HG03103 (cell line): ENCODE measurements around the gene ARMC10.
"Not testable (repeated sequence)": the region's sequence is repeated elsewhere in the genome, so short reads cannot be mapped to it uniquely, and the experiment has no call there.

Source experiments
- ATAC-seq: cut with Tn5 transposase; IDR thresholded peaks from one replicate; pipeline ENCODE4 v1.9.1; 2021; ENCODE audit warnings: low read depth; ENCODE audit not compliant: unreplicated experiment

The ARMC10 gene

DNA sequence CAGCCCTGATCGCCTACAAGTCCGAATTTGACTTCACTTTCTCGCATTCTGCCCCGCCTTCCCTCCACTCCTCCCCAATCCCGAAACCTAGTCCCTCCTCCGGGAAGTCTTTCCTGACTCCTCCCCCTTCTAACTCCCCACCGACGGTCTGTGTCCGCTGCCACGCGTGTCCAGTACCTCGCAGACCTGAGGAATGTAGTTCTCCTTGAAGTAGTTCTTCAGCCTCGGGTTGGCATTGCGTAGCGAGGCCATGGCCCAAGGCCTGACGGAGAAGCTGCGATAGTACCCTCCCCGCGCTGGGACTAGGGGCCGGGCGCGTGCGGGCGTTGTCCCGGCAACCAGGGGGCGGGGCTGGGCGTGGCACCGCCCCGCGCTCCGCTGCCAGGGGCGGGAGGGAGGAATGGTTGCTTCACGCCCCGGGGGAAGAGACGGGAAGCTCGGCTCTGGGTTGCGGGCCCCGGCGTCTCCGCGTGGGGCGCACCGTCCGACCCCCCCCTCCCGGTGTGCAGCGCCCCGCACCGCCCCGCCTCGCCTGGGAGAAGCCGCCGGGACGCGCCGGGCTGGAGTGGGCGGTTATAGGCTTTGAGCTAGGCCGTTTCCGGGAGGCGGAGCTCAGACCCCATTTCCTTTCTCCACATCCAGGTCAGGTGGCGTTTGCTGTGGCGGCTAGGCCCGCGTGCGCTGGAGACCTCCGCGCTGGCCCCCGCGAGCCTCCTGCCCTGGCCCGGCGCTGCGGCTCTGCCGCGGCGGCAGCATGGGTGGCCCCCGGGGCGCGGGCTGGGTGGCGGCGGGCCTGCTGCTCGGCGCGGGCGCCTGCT lies at the start of gene ARMC10, which contains the start of gene FBXL13:
TSS of gene ARMC10 (plus strand) at position 622 of the 818 bp plus-strand sequence. CDS start at position 755, 133 bp downstream.
TSS of gene FBXL13 (minus strand) at position 278 of the 818 bp plus-strand sequence.
- ATAC-seq = peak; percentile 88

DNA sequence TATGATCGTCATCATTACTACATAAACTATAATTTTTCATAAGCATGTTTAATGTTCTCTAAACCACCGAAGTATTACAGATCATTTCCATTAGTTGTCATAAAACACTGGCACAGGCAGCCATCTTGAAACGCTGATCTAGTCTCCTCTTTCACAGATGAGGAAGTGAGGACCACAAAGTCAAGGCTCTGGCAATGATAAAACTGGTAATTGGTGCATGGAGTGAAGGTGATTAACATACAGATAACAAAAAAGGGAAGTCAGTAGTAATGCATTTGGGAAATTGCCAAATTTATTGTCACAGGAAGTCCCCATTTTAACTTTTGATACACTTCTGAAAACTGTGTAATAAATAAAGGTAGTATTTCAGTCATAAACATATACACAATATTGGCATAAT lies 49.6 kb upstream of the ARMC10 start:
- no peak for ATAC-seq

DNA sequence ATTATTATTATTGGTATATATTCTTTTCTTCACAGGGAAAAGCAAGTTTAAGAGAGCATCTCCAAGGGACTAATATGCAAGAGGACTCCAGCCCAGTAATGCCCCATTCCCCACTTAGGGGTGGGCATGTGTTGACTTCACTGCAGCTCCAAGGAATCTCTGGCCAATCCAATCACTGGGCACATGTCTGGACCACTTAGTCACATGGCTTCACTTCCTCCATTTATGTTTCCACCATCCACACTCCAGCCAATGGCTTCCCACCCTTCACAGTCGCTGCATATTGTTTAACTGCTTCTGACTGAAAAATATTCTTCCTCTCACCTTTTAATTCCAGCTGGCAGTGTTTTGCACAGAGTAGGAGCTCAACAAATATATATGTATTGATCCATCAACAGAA lies 43.9 kb upstream of the ARMC10 start:
- no peak for ATAC-seq

DNA sequence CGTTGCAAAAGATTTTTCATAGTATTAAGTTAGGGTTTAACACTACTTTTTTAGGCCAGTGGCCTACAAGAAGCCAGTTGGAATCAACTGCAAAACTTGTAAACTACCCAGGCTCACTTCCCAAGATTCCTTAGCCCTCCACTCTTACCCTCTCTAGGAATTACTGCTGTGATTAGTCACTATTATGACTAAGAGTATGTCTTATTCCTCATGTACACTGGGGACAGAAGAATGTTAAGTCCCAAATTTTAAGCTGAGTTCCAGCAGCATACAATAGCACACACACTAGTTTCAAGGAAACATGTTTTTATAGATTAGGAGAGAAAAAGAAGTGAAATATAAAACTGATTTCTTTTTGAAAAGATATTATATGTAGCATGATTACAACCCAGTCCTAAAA lies 43.2 kb upstream of the ARMC10 start:
- no peak for ATAC-seq

GRCh38 chr7:103034318-103034717 lies 40.6 kb upstream of the ARMC10 start:
- ATAC-seq = not testable (repeated sequence)

DNA sequence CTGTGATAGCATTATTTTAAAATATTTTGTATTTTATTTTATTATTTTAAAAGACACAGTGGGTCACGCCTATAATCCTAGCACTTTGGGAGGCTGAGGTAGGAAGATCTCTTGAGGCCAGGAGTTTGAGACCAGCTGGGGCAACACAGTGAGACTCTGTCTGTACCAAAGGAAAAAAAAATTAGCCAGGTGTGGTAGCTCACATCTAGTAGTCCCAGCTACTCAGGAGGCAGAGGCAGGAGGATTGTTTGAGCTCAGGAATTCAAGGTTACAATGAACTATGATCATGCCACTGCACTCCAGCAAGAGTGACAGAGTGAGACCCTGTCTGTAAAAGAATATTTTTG lies 37.5 kb upstream of the ARMC10 start:
- no peak for ATAC-seq

DNA sequence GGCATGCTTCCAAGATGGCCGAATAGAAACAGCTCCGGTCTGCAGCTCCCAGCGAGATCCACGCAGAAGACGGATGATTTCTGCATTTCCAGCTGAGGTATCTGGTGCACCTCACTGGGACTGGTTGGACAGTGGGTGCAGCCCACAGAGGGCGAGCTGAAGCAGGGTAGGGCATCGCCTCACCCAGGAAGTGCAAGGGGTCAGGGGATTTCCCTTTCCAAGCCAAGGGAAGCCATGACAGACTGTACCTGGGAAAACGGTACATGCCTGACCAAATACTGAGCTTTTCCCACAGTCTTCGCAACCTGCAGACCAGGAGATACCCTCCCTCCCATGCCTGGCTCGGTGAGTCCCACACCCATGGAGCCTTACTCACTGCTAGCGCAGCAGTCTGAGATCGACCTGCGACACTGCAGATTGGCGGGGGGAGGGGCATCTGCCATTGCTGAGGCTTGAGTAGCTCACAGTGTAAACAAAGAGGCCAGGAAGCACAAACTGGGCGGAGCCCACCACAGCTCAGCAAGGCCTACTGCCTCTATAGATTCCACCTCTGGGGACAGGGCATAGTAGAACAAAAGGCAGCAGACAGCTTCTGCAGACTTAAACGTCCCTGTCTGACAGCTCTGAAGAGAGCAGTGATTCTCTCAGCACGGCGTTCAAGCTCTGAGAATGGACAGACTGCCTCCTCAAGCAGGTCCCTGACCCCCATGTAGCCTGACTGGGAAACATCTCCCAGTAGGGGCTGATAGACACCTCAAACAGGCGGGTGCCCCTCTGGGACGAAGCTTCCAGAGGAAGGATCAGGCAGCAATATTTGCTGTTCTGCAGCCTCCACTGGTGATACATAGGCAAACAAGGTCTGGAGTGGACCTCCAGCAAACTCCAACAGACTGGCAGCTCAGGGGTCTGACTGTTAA lies 36.9 kb upstream of the ARMC10 start:
- not testable (repeated sequence) for ATAC-seq

DNA sequence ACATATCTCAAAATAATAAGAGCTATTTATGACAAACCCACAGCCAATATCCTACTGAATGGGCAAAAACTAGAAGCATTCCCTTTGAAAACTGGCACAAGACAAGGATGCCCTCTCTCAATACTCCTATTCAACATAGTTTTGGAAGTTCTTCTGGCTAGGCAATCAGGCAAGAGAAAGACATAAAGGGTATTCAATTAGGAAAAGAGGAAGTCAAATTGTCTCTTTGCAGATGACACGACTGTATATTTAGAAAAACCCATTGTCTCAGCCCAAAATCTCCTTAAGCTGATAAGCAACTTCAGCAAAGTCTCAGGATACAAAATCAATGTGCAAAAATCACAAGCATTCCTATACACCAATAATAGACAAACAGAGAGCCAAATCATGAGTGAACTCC lies 33.1 kb upstream of the ARMC10 start:
- ATAC-seq = not testable (repeated sequence)

DNA sequence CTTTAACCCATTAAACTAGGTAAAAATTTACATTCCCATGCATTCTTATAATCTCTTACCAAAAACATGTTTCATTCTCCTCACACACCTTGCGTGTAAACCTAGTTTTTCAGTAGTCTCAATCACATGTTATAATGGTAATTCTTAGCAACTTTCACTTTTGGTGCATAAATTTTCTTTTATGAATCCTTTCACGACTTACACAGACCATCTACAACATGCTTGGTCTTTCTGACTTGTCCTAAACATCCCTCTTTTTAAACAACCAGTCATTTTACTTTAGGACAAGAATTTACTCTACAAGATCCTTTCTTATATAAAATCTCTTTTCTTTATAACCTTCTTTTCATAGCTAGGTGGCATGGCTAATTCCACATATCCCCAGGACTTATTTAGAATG lies 26.1 kb upstream of the ARMC10 start:
- no peak for ATAC-seq

- ATAC-seq = no peak
Observed at GRCh38 chr7:103051519-103051918, 23.4 kb upstream of the ARMC10 start.

DNA sequence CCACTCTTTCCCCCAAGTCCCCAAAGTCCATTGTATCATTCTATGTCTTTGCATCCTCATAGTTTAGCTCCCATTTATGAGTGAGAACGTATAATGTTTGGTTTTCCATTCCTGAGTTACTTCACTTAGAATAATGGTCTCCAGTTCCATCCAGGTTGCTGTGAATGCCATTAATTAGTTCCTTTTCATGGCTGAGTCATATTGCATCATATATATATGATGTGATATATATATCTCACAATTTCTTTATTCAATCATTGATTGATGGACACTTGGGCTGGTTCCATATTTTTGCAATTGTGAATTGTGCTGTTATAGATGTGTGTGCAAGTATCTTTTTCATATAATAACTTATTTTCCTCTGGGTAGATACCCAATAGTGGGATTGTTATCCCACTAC lies 18.9 kb upstream of the ARMC10 start:
- not testable (repeated sequence) for ATAC-seq

DNA sequence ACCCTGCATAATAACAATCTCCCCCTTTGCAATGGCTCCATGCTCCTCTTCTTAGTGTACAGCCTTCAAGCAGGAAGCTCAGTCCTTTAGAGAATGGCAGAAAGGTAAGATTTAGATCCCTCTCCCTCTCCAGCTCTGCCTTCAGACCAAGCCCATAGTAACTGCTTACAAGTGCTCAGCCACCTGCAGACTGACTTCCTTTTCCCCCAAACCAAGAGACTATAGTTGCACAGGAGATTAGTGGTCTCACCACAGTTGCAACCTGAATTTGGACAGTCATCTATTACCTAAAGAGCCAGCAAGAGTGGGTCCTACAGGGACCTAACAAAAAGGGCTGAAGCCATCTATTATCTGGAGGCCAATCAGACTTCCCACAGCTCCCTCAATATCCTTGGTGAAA lies 16.8 kb upstream of the ARMC10 start:
- ATAC-seq = no peak

DNA sequence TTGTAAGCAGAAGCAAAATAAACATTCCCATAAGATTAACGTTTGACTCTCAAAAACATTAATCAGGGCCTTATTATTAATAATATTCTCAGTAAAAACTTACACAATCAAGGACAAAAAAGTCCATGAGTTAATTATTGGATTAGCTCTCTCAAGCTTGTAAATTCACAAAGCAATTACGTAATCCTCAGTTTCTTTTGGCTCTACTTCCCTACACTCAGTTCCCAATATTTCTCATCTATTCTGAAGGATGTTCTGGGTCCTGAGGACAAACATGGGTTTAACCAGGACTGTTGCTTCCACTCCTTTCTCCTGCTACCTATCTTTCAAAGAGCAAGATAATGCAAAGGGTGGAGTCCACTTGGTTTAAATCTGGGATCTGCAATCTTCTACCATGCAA lies 15.5 kb upstream of the ARMC10 start:
- ATAC-seq = no peak

DNA sequence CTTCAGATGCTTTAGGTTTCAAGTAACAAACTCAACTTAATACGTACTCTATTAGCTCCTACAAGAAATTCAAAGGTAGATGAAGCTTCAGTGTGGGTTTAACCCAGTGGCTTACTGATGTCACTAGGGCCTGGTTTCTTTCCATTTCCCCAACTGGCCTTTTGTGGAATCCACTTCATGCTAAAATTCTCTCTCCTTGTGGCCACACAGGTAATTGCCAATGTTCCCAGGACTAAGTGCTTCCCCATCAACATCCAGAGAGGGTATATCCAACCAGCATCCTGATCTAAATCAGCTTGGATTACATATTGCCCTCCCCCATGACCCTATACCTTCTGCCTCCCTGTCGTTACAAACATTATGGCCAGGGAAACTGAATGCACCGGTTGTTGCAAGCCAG lies 11.0 kb upstream of the ARMC10 start:
- no peak for ATAC-seq

GRCh38 chr7:103065667-103066066 lies 9.3 kb upstream of the ARMC10 start:
- ATAC-seq = no peak

DNA sequence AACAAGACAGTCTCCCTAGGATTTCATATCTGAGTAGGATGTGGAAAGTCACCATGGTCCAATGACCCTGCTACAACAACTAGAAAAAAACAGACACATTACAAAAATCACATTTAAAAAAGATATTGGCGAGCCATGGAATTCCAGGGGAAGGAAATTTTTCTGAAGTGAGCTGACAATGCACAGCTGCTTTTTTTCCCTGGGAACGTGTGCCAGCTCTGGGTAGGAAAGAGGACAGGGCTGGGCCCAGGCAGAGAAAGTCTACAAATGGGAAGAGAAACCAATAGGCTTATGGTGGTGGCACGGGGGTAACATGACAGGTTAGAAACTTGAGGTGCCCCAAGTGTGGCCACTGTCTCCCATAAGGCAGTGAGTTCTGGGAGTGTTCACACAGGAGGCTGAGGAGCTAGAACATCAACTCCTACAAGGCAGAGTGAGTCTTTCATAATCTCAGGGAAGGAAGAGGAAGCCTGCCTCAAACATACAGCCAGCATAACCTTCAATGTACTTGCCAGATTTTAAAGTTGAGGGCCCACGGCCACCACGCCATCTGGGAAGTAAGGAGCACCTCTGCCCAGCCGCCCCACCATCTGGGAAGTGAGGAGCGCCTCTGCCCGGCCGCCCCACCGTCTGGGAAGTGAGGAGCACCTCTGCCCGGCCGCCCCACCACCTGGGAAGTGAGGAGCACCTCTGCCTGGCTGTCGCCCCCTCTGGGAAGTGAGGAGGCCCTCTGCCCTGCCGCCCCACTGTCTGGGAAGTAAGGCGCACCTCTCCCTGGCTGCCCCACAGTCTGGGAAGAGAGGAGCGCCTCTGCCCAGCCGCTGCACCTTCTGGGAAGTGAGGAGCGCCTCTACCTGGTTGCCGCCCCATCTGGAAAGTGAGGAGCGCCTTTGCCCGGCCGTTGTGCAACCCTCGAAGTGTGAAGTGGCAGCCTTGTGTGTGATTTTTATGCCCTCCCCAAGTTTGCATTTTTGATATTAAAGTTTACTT lies 6.2 kb upstream of the ARMC10 start:
- no peak for ATAC-seq

DNA sequence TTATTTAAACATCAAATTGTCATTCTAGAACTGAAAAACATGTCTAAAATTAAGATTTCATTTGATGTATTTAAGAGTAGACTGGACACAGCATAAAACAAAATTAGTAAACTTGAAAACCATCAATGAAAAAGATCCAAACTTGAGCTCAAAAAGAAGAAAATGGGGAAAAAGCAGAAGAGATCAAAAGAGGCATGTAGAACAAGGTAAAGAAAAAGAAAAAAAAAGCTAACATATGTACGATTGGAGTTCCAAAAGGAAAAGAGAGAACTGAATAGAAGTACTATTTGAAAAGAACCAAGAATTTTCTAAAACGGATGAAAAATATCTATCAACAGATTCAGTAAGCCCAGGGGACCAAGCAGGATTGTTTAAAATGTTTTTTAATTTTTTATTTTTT lies 3.9 kb upstream of the ARMC10 start:
- no peak for ATAC-seq

- ATAC-seq = no peak
Observed at GRCh38 chr7:103073989-103074518, 886 bp upstream of the ARMC10 start.

DNA sequence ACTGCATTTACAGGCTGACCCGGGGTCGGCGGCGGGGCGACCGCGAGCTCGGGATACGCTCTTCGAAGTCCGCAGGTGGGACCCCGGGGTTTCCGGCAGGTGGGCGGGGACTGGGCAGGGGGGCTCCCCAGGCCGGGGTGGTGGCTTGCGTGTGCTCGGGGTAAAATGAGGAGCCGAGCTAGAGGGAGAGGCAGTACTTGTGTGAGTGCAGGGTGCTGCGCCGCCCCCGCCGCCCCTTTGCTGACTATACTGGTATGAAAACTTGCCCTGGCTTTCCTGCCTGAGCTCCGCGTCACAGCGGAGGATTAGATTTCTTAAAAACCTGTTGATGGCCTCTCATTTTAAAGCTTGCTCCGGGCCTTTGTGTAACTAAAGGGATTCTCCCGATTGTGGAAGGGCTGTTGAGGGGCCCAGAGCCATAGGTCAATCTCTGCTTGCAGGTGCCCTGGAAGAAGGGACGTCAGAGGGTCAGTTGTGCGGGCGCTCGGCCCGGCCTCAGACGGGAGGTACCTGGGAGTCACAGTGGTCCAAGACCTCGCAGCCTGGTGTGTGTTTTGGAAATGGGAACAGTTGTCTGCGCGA lies 488 bp downstream of the ARMC10 start:
- ATAC-seq = peak; percentile 38

DNA sequence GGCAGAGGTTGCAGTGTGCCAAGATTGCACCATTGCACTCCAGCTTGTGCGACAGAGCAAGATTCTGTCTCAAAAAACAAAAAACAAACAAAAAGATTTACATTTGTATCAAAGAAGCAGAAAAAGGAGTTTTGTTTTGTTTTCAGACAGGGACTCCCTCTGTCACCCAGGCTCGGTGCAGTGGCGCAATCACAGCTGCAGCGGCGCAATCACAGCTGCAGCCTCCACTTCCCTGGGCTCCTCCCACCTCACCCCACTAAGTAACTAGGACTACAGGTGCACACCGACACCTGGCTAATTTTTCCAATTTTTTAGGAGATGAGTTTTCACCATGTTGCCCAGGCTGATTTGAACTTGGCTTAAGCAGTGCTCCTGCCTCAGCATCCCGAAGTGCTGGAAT lies 1.8 kb downstream of the ARMC10 start:
- ATAC-seq = no peak
